Stimulated activated memory B cell treated with anti-CD40 and anti-IgM and Interleukin-4, amounts not matched to agents 10 μg/mL and 1 μg/mL and 100 μg/mL, for 72 hours (primary cell): Measurements from ENCODE around the gene MOV10.
A peak's percentile ranks its signal among the peaks of the same experiment; 100 is the strongest.
"Not testable (repeated sequence)": the region's sequence is repeated elsewhere in the genome, so short reads cannot be mapped to it uniquely, and the experiment has no call there.

ENCODE experiments used
- ATAC-seq: fragments of 150-1000 bp; cut with Tn5 transposase; 2 replicates; pipeline ENCODE4 v1.10.0; 2021
- H3K27ac Mint-ChIP-seq: one replicate; pipeline ENCODE4 v1.8.0; 2022; ENCODE audit warnings: mild to moderate bottlenecking, mixed read lengths
- H3K27me3 Mint-ChIP-seq: one replicate; pipeline ENCODE4 v1.8.0; 2022; ENCODE audit warnings: mixed read lengths
- H3K36me3 Mint-ChIP-seq: one replicate; pipeline ENCODE4 v1.8.0; 2022; ENCODE audit warnings: mixed read lengths
- H3K4me1 Mint-ChIP-seq: one replicate; pipeline ENCODE4 v1.8.0; 2022; ENCODE audit warnings: mixed read lengths
- H3K4me3 Mint-ChIP-seq: one replicate; pipeline ENCODE4 v1.8.0; 2022; ENCODE audit warnings: mild to moderate bottlenecking, moderate library complexity, mixed read lengths
- H3K9me3 Mint-ChIP-seq: one replicate; pipeline ENCODE4 v1.8.0; 2022; ENCODE audit warnings: mixed read lengths

The MOV10 gene

GRCh38 chr1:112674440-112674985 is at the start of gene MOV10:
Gene MOV10, plus strand, starts transcription at chr1:112674659. Its CDS starts 254 bp downstream, at chr1:112674913.
- H3K9me3 Mint-ChIP-seq: no peaks in the 10 kb centered on the region
- peak within 1 kb of the TSS; percentile 99 for H3K4me3 Mint-ChIP-seq
- peak within 1 kb of the TSS; percentile 98 for H3K27ac Mint-ChIP-seq
- ATAC-seq: peak; percentile 80
- no peaks in the 10 kb centered on the region for H3K27me3 Mint-ChIP-seq
- peaks cover 40% of the 10 kb centered on the region for H3K4me1 Mint-ChIP-seq
- H3K36me3 Mint-ChIP-seq: peaks cover 14% of the 10 kb centered on the region

DNA sequence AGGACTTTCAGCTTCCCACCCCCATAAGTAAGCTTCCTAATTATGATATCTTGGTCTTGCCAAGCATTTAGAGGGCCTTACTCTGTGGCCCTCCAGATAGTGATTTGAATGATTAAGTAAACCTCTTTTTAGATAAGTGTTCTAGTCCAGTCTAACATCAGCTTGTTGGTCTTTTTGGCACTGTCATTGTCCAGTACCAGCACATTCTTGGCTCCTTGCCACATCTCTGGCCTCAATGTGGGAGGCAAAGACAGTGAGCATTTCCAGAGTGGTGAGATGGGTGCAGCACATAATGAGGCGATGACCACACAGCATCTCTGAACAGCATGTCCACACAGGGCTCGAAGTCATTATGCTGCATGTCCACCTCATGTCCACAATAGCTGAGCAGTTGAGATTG is 48.8 kb upstream of the MOV10 start:
- Mint-ChIP-seq H3K4me1 (peaks cover 88% of the 10 kb centered on the region), H3K27me3 (no peaks in the 10 kb centered on the region), H3K9me3 (no peaks in the 10 kb centered on the region), H3K4me3 (no peak overlapping the region), H3K27ac (peak overlapping the region; percentile 60), H3K36me3 (peaks cover 37% of the 10 kb centered on the region)
- ATAC-seq: no peak

- no peak for ATAC-seq
- no peaks in the 10 kb centered on the region for H3K9me3 Mint-ChIP-seq
- H3K4me1 Mint-ChIP-seq: peaks cover 88% of the 10 kb centered on the region
- H3K4me3 Mint-ChIP-seq: no peak overlapping the region
- peak overlapping the region; percentile 60 for H3K27ac Mint-ChIP-seq
- H3K36me3 Mint-ChIP-seq: peaks cover 40% of the 10 kb centered on the region
- no peaks in the 10 kb centered on the region for H3K27me3 Mint-ChIP-seq
These were observed 48.3 kb upstream of the MOV10 start for GRCh38 chr1:112626193-112626592.

DNA sequence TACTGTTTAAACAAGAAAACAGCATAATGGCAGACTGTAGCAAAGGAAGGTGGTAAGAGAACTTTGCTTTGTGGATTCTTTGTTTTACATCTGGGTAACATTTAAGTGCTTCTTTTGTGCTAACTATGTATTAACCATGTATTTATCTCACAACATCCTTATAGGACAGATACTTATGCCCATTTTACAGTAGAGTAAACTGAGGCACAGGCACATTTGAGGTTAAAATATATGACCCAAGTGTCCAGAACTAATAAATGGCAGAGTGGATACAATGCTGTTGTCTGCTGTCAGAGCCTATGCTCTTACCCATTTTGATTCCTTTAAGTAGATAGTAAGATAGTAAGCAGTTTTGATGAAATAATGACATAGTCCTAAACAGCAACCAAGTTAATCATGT is 47.6 kb upstream of the MOV10 start:
- Mint-ChIP-seq H3K27me3 (no peaks in the 10 kb centered on the region), H3K4me3 (no peak overlapping the region), H3K4me1 (peaks cover 92% of the 10 kb centered on the region), H3K27ac (no peak overlapping the region), H3K9me3 (no peaks in the 10 kb centered on the region), H3K36me3 (peaks cover 43% of the 10 kb centered on the region)
- ATAC-seq: no peak

DNA sequence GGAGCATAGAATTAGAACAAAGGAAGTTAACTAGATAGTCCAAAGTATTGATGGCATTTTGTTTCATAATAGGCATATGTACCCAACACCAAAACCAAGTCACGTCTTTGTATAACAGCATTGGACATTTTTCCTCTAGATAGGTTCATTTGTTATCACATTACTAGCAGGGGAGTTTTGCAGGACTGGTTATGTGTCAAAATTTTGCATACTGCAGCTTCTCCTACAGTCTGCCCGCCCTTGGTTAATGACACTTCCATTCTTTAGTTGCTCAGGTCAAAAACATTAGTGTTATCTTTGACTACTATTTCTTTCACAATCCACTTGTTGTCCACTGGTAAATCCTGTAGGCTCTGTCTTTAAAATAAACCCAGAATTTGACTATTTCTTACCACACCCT is 45.9 kb upstream of the MOV10 start:
- Mint-ChIP-seq H3K27me3 (no peaks in the 10 kb centered on the region), H3K4me3 (no peak overlapping the region), H3K27ac (no peak overlapping the region), H3K36me3 (peaks cover 56% of the 10 kb centered on the region), H3K9me3 (no peaks in the 10 kb centered on the region), H3K4me1 (peaks cover 91% of the 10 kb centered on the region)
- ATAC-seq: no peak

GRCh38 chr1:112629256-112629655 is 45.2 kb upstream of the MOV10 start:
- H3K27ac Mint-ChIP-seq: no peak overlapping the region
- ATAC-seq: no peak
- H3K9me3 Mint-ChIP-seq: no peaks in the 10 kb centered on the region
- peaks cover 62% of the 10 kb centered on the region for H3K36me3 Mint-ChIP-seq
- peaks cover 93% of the 10 kb centered on the region for H3K4me1 Mint-ChIP-seq
- H3K4me3 Mint-ChIP-seq: no peak overlapping the region
- H3K27me3 Mint-ChIP-seq: no peaks in the 10 kb centered on the region

DNA sequence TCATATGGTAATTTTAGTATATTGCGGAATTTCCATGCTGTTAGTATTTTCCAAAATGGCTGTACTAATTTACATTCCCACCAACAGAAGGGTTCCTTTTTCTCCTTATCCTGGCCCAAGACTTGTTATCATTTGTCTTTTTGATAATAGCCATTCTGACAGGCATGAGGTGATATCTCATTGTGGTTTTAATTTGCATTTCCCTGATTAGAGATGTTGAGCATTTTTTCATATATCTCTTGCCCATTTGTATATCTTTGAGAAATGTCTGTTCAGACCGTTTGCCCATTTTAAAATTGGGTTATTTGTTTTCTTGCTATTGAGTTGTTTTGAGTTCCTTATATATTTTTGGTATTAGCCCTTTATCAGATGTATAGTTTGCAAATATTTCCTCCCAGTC is 40.8 kb upstream of the MOV10 start:
- peak overlapping the region; percentile 25 for H3K27ac Mint-ChIP-seq
- no peak for ATAC-seq
- H3K4me3 Mint-ChIP-seq: no peak overlapping the region
- H3K27me3 Mint-ChIP-seq: no peaks in the 10 kb centered on the region
- H3K9me3 Mint-ChIP-seq: no peaks in the 10 kb centered on the region
- H3K4me1 Mint-ChIP-seq: peaks cover 86% of the 10 kb centered on the region
- peaks cover 46% of the 10 kb centered on the region for H3K36me3 Mint-ChIP-seq

DNA sequence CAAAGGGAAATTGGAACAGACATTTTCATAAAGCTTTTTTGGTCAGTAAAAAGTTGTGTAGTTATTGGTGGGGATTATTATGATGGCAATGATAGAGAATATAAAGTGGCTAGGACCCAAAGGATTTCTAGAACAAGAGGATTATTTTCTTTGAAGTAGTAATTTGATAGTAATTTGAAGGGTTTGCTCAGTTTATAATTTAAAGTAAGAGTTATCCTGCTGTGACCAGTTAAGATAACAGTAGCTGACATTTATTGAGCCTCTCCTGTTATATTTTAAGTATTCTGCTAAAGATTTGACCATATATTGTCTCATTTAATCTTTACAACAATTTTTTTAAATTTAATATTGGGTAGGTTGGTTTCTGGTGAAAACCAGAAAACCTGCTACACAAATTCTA is 40.1 kb upstream of the MOV10 start:
- Mint-ChIP-seq H3K9me3 (no peaks in the 10 kb centered on the region), H3K4me1 (peaks cover 78% of the 10 kb centered on the region), H3K4me3 (no peak overlapping the region), H3K36me3 (peaks cover 40% of the 10 kb centered on the region), H3K27me3 (no peaks in the 10 kb centered on the region), H3K27ac (peak overlapping the region; percentile 25)
- ATAC-seq: no peak

- Mint-ChIP-seq H3K36me3 (peaks cover 30% of the 10 kb centered on the region), H3K9me3 (no peaks in the 10 kb centered on the region), H3K4me1 (peaks cover 64% of the 10 kb centered on the region), H3K4me3 (peak overlapping the region; percentile 48), H3K27me3 (no peaks in the 10 kb centered on the region), H3K27ac (peak overlapping the region; percentile 68)
- ATAC-seq: no peak
These were observed 38.4 kb upstream of the MOV10 start for GRCh38 chr1:112636056-112636455.

GRCh38 chr1:112636597-112637253 is 37.7 kb upstream of the MOV10 start:
- Mint-ChIP-seq H3K36me3 (peaks cover 27% of the 10 kb centered on the region), H3K4me1 (peaks cover 59% of the 10 kb centered on the region), H3K27ac (peak overlapping the region; percentile 25), H3K4me3 (no peak overlapping the region), H3K9me3 (no peaks in the 10 kb centered on the region), H3K27me3 (no peaks in the 10 kb centered on the region)
- ATAC-seq: no peak

DNA sequence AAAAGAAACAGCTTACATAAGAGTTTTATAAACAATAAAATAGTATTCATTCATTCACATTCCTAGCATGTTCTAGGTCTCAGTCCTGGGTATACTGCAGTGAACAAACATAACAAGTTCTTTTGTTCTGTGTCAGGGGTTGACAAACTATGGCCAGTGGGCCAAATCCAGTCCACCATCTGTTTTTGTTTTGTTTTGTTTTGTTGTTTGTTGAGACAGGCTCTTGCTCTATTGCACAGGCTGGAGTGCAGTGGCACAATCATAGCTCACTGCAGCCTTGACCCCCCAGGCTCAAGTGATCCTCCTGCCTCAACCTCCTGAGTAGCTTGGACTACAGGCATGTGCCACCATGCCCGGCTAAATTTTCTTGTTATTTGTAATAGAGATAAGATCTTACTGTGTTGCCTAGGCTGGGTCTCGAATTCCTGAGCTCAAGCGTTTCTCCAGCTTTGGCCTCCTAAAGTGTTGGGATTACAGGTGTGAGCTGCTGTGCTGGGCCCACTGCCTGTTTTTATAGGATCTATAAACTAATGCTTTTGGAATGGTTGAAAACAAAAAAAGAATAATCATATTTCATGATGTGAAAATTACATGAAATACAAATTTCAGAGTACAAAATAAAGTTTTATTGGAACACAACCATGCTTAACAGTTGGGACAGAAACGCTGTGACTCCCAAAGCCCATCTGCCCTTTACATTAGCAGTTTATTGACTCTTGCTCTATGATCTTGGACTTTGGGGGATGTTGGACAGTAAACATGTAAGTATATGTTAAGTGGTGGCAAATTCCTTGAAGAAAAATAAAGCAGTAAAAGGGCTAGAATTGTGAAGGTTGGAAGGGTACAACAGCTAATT is 37.0 kb upstream of the MOV10 start:
- Mint-ChIP-seq H3K27me3 (no peaks in the 10 kb centered on the region), H3K27ac (peak overlapping the region; percentile 25), H3K4me3 (no peak overlapping the region), H3K36me3 (peaks cover 20% of the 10 kb centered on the region), H3K4me1 (peaks cover 59% of the 10 kb centered on the region), H3K9me3 (no peaks in the 10 kb centered on the region)
- ATAC-seq: no peak

DNA sequence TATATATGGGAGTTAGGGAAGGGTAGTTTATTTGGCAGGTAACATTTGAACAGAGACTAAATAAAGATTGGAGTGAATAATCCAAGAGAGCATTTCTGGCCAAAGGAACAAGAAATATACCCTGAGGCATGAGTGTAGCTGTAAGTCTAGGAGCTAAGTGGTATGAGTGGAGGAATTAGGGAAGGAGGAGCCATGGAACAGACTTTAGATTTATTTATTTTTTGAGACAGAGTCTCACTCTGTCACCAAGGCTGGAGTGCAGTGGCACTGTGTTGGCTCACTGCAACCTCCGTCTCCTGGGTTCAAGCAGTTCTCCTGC is 36.4 kb upstream of the MOV10 start:
- no peak for ATAC-seq
- Mint-ChIP-seq H3K4me3 (no peak overlapping the region), H3K4me1 (peaks cover 58% of the 10 kb centered on the region), H3K27me3 (no peaks in the 10 kb centered on the region), H3K9me3 (no peaks in the 10 kb centered on the region), H3K27ac (peak overlapping the region; percentile 25), H3K36me3 (peaks cover 18% of the 10 kb centered on the region)

- not testable (repeated sequence) for H3K36me3 Mint-ChIP-seq, H3K9me3 Mint-ChIP-seq
- H3K4me1 Mint-ChIP-seq: peaks cover 43% of the 10 kb centered on the region
These were observed 34.0 kb upstream of the MOV10 start for GRCh38 chr1:112640437-112640836.

DNA sequence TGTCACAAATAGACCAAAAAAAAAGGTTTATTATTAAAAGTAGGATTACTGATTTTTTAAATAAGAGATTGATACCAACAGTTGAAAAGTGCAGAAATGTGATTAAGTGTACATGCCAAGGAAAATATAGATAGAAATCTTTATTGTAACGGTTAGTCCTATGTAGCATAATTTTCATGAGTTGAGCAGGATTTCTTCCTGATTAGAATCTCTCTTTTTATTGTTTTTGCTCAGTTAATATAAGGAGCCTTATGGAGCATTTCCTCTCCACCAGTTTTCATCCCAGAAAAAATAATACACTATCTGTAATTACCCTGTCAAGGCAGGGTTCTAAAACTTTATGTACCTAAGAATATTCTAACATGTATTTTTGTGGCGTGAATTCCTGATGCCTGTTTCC is 31.4 kb upstream of the MOV10 start:
- peaks cover 28% of the 10 kb centered on the region for H3K4me1 Mint-ChIP-seq
- peaks cover 17% of the 10 kb centered on the region for H3K36me3 Mint-ChIP-seq
- no peak overlapping the region for H3K4me3 Mint-ChIP-seq
- no peak for ATAC-seq
- no peaks in the 10 kb centered on the region for H3K9me3 Mint-ChIP-seq
- no peak overlapping the region for H3K27ac Mint-ChIP-seq
- no peaks in the 10 kb centered on the region for H3K27me3 Mint-ChIP-seq

More at GRCh38 chr1:112640437-112640836, 34.0 kb upstream of the MOV10 start:
- not testable (repeated sequence) for H3K27ac Mint-ChIP-seq, H3K27me3 Mint-ChIP-seq, ATAC-seq, H3K4me3 Mint-ChIP-seq

DNA sequence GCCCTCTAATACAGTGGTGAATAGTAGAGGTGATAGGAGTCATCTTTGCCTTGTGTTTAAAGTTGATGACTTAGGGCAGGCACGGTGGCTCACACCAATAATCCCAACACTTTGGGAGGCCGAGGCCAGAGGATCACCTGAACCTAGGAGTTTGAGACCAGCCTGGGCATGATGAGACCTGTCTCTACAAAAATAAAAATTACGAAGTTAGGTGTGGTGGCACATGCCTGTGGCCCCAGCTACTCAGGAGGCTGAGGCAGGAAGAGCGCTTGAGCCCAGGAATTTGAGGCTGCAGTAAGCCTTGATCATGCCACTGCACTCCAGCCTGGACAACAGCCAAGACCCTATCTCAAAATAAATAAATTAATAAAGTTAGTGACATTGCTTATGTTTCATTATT is 28.2 kb upstream of the MOV10 start:
- Mint-ChIP-seq H3K27ac (peak overlapping the region; percentile 20), H3K36me3 (peaks cover 30% of the 10 kb centered on the region), H3K4me3 (no peak overlapping the region)

GRCh38 chr1:112651205-112651604 is 23.3 kb upstream of the MOV10 start:
- H3K27ac Mint-ChIP-seq: no peak overlapping the region
- no peak for ATAC-seq
- no peak overlapping the region for H3K4me3 Mint-ChIP-seq
- H3K27me3 Mint-ChIP-seq: no peaks in the 10 kb centered on the region
- no peaks in the 10 kb centered on the region for H3K9me3 Mint-ChIP-seq
- H3K4me1 Mint-ChIP-seq: peaks cover 10% of the 10 kb centered on the region
- peaks cover 41% of the 10 kb centered on the region for H3K36me3 Mint-ChIP-seq

More for the DNA sequence above, 28.2 kb upstream of the MOV10 start:
- Mint-ChIP-seq H3K9me3 (no peaks in the 10 kb centered on the region), H3K4me1 (peaks cover 26% of the 10 kb centered on the region), H3K27me3 (no peaks in the 10 kb centered on the region)
- ATAC-seq: no peak
